Ramos (cell line): ENCODE data around the gene WASF2.

Source experiments
- in situ Hi-C: fragments of 300-500 bp; cut with MboI; formaldehyde crosslinking; loops from one replicate; pipeline ENCODE4 v1.14.3; 2022; ENCODE audit warnings: low sequenced_read_pairs; ENCODE audit not compliant: unreplicated experiment

WASF2 gene

GRCh38 chr1:27364696-27365371 lies 125.1 kb downstream of the WASF2 start:
- in situ Hi-C loops: no loop called here

GRCh38 chr1:27363766-27364695 lies 125.9 kb downstream of the WASF2 start:
- in situ Hi-C loops: no loop called here

- in situ Hi-C loops: no loop called here
Observed at GRCh38 chr1:27361553-27361952, 128.4 kb downstream of the WASF2 start.

GRCh38 chr1:27361044-27361402 lies 128.9 kb downstream of the WASF2 start:
- in situ Hi-C loops: no loop called here

GRCh38 chr1:27360159-27361043 lies 129.6 kb downstream of the WASF2 start:
- in situ Hi-C loops: no loop called here

- in situ Hi-C loops: no loop called here
Observed at GRCh38 chr1:27359822-27360158, 130.2 kb downstream of the WASF2 start.

- in situ Hi-C loops: no loop called here
Observed at GRCh38 chr1:27358928-27359313, 131.0 kb downstream of the WASF2 start.

GRCh38 chr1:27358038-27358927 lies 131.7 kb downstream of the WASF2 start:
- in situ Hi-C loops: no loop called here

GRCh38 chr1:27357281-27358037 lies 132.5 kb downstream of the WASF2 start:
- in situ Hi-C loops: no loop called here

- in situ Hi-C loops: no loop called here
Observed at GRCh38 chr1:27356619-27357280, 133.2 kb downstream of the WASF2 start.

GRCh38 chr1:27356277-27356618 lies 133.7 kb downstream of the WASF2 start:
- in situ Hi-C loops: no loop called here

- in situ Hi-C loops: no loop called here
Observed at GRCh38 chr1:27355683-27356082, 134.3 kb downstream of the WASF2 start.
